SIG-M5 treated with dmso at 0.1 percent for 504 hours (cell line): ENCODE results near the gene PIGC.

Source experiments
- DNase-seq: peaks from one replicate; lab custom pipeline; 2025; ENCODE audit not compliant: unreplicated experiment; lab: John Stamatoyannopoulos, UW

The PIGC gene

GRCh38 chr1:172443666-172444453 is at the start of gene PIGC:
Gene PIGC, minus strand, starts transcription at chr1:172444069. Its CDS starts 1,447 bp downstream, at chr1:172442622.
- peak; percentile 97 for DNase-seq

DNA sequence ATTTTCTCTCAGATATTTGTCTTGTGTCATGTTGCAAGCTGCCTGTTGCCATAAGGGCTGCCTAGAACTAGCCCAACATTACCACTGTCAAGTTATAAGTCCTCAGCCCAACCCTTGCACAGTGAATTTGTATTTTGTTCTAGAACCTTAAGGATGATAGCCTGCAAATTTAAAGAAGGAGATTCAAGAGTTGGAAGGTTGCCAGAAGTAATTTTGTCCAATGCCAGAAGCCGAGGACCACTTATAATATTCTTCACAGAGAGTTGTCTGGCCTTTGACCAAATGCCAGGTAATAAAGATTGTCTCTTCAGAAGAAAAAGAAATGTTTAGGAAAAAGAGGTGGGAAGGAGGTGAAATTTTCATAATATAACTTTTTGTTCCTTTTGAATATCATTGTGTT is 48.6 kb upstream of the PIGC start:
- DNase-seq, result no peak

DNA sequence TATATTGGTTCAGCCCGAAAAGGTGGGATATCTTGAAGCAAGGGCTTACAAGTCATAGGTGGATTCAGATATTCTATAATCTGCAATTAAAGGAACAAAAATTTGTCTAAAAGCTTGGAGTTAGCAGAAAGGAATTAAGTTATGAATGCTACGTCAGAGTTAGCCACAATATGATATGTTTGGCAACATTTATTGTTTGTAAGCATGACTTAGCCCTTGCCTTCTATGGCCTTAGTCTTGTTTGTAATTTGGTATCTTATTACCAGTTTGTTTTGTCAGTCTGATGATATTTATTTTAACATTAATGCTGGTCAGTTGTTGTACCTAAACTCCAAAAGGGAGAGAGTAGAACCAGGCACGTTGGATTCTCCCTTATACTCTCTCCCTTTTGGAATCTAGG is 46.0 kb upstream of the PIGC start:
- no peak for DNase-seq

- no peak for DNase-seq
Measured at GRCh38 chr1:172488393-172488792, 44.5 kb upstream of the PIGC start.

DNA sequence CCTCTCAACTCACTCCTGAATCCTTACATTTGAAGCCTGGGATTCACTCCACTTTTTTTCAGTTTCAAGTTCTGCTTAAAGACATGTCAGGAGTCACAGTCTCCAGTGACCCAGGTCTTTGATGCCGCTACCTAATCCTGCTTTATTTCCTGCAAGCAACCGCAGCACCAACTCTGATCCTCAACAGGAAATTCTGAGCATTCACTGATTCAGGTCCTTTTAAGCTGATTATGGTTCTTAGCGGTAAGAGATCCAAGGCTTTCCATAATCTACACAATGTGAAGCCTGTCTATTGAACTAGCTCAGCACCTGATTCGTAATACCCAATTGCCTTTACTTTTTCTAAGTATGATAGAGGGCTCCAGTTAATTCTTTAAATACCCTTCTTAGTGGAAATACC is 43.7 kb upstream of the PIGC start:
- DNase-seq, result no peak

- no peak for DNase-seq
Measured at GRCh38 chr1:172486805-172487454, 43.1 kb upstream of the PIGC start.

GRCh38 chr1:172485626-172486025 is 41.8 kb upstream of the PIGC start:
- DNase-seq, result no peak

GRCh38 chr1:172484252-172484651 is 40.4 kb upstream of the PIGC start:
- no peak for DNase-seq

DNA sequence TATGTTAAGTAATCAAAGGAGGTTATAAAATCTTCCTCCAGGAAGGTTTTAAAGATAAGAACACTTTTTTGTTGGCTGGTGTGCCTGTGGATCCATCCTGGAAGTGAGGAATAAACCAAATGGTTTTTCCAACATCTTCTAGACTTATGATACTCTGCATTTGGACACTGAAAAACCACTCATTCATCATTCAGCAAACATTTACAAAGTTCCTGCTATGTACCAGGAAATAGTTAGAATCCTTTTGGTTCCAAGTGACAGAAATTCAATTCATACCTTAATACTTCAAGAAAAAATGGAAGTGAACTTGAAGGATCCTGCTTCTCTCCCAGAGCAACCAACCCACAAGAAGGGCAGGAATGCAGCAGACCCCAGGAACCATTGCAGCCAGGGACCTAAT is 39.6 kb upstream of the PIGC start:
- no peak for DNase-seq

GRCh38 chr1:172482044-172482443 is 38.2 kb upstream of the PIGC start:
- no peak for DNase-seq

DNA sequence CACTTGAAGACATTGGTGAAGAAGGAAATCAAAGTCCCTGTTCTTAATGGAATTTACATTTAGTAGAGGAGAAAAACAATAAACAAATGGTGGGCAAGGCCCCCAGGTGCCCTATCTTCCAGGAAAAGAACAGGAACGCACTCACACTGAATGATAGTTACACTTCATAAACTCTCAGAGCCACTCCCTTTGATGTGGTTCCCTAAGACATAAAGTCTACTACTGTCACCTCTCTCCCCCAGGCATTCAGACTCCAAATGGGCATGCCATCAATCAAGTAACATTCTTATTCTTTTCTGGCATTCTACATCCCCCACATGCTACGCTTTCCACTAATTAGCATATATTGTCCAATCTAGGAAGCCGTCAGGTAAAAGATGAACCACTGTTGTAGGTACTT is 36.6 kb upstream of the PIGC start:
- no peak for DNase-seq

DNA sequence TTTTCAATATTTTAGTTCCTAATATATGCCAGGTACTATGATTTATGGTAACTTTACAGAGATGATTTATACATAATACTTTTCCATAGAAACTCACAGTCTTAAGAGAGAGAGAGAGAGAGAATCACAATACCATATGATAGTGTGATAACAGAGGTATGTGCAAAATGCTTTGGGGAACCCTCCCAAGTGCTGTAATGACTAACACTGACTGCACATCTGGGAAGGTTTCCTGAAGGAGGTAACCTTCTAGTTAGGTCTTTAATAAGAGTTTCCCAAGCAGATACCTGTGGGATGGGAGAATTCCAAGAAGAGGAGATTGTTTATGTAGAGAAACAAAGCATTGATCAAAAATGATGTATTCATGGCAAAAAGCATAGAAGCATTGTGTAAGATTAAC is 34.6 kb upstream of the PIGC start:
- no peak for DNase-seq

DNA sequence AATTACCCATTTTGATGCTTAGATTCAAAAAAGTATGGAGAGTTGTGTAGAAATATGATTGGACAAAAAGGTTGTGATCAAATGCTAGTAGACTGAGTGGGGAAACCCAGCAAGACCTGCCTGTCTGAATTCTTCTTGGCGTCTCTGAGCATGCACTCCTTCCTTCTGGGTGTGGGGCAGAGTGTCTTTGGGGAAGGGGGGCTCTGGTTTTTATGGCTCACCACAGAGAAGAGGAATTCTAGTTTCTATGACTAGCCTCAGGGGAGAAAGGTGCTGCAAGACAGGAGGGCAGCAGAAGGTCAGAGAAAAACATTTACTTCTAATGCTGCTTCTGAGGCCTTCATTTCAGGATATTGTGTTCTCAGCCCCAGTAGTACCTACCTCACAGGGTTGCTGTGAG is 33.9 kb upstream of the PIGC start:
- no peak for DNase-seq

GRCh38 chr1:172477216-172477615 is 33.3 kb upstream of the PIGC start:
- no peak for DNase-seq

- DNase-seq, result no peak
Measured at GRCh38 chr1:172476218-172476811, 32.4 kb upstream of the PIGC start.

- DNase-seq, result no peak
Measured at GRCh38 chr1:172473842-172474241, 30.0 kb upstream of the PIGC start.

- peak; percentile 97 for DNase-seq
Measured at GRCh38 chr1:172473302-172473701, 29.4 kb upstream of the PIGC start.

- DNase-seq, result peak; percentile 76
Measured at GRCh38 chr1:172472495-172472894, 28.6 kb upstream of the PIGC start.

GRCh38 chr1:172471666-172472065 is 27.8 kb upstream of the PIGC start:
- DNase-seq, result no peak

- DNase-seq, result peak; percentile 41
Measured at GRCh38 chr1:172470149-172470548, 26.3 kb upstream of the PIGC start.

GRCh38 chr1:172469717-172470116 is 25.8 kb upstream of the PIGC start:
- DNase-seq, result peak; percentile 71

DNA sequence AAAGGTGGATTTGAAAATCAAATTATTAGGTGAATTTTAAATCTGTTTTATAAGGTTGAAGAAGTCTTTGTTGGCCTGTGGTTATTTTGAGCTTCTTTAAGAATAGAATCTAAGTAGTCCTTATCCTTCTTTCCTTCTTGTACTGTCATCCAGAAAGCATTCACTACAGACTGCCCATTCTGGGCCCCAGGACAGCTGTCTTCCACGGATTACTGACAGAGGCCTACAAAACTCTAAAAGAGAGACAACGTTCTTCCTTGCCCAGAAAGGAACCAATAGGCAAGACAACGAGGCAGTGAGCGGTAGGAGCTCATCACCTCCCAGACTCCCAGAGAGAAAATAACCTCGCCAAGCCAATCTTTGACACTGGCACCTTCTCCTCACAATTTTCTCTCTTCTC is 24.4 kb upstream of the PIGC start:
- DNase-seq, result no peak
